PC-9 (cell line): Measurements from ENCODE around the gene OBSL1.

Experiments
- EZH2 ChIP-seq: fragments of 200-600 bp; sonication (generic); IDR thresholded peaks from 2 replicates; pipeline ENCODE4 v1.8.0; 2017; ENCODE audit warnings: antibody characterized with exemption, low read depth
- TF ChIP-seq, protein P1 (sequence below): fragments of 200-600 bp; sonication (generic); conservative IDR thresholded peaks from 2 replicates; pipeline ENCODE4 v1.6.1; 2017; ENCODE audit warnings: mixed run types, antibody characterized with exemption, mild to moderate bottlenecking, moderate library complexity

DNA sequence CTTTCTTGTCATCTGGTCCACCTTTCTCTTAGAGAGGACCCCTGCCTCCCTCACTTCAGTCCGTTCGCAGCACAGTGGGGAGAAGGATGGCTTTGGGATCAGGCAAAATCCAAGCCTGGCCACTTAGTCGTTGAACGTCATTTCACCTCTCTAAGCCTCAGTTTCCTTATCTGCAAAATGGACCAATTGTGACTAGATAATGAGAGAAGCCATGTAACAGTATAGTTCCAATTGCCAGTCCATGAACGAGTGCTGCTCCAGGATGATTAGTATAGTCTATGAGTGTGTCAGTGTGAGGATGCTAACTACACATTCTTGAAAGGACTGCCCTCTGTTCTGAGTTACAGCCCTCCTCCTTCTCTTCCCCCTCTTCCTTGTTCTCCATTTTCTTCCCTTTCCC is 1.8 kb upstream of the OBSL1 start:
- TF ChIP-seq, protein P1, sequence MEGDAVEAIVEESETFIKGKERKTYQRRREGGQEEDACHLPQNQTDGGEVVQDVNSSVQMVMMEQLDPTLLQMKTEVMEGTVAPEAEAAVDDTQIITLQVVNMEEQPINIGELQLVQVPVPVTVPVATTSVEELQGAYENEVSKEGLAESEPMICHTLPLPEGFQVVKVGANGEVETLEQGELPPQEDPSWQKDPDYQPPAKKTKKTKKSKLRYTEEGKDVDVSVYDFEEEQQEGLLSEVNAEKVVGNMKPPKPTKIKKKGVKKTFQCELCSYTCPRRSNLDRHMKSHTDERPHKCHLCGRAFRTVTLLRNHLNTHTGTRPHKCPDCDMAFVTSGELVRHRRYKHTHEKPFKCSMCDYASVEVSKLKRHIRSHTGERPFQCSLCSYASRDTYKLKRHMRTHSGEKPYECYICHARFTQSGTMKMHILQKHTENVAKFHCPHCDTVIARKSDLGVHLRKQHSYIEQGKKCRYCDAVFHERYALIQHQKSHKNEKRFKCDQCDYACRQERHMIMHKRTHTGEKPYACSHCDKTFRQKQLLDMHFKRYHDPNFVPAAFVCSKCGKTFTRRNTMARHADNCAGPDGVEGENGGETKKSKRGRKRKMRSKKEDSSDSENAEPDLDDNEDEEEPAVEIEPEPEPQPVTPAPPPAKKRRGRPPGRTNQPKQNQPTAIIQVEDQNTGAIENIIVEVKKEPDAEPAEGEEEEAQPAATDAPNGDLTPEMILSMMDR: no peak
- TF ChIP-seq EZH2: no peak
